WTC11 (cell line): ENCODE data around the gene TMTC2.

Experiments used
- CREB1 ChIP-seq: sonication (generic); formaldehyde crosslinking; IDR thresholded peaks from 2 replicates; pipeline ENCODE4 v1.8.0; 2023; ENCODE audit warnings: mild to moderate bottlenecking, missing genetic modification reagents
- ESRRA ChIP-seq: sonication (generic); formaldehyde crosslinking; IDR thresholded peaks from 2 replicates; pipeline ENCODE4 v1.8.1; 2022; ENCODE audit warnings: mild to moderate bottlenecking, missing genetic modification reagents, borderline replicate concordance
- MYBL2 ChIP-seq: sonication (generic); formaldehyde crosslinking; IDR thresholded peaks from 2 replicates; pipeline ENCODE4 v1.8.1; 2023; ENCODE audit warnings: mild to moderate bottlenecking, moderate library complexity, missing genetic modification reagents
- SP1 ChIP-seq: sonication (generic); formaldehyde crosslinking; conservative IDR thresholded peaks from 2 replicates; pipeline ENCODE4 v1.8.1; 2022; ENCODE audit warnings: missing genetic modification reagents
- TEAD4 ChIP-seq: sonication (generic); formaldehyde crosslinking; IDR thresholded peaks from 2 replicates; pipeline ENCODE4 v1.8.0; 2022; ENCODE audit warnings: mild to moderate bottlenecking, missing genetic modification reagents
- ZNF232 ChIP-seq: sonication (generic); formaldehyde crosslinking; IDR thresholded peaks from 2 replicates; pipeline ENCODE4 v1.8.0; 2022; ENCODE audit warnings: mild to moderate bottlenecking, missing genetic modification reagents
- TF ChIP-seq, protein P1 (sequence below): sonication (generic); formaldehyde crosslinking; IDR thresholded peaks from 2 replicates; pipeline ENCODE4 v1.8.1; 2022; ENCODE audit warnings: mild to moderate bottlenecking, moderate library complexity, missing genetic modification reagents
- TF ChIP-seq, protein P2 (sequence below): fragments of 200-600 bp; IDR thresholded peaks from 2 replicates; pipeline ENCODE4 v1.8.0; 2022; ENCODE audit warnings: antibody characterized with exemption
- TF ChIP-seq, protein P3 (sequence below): fragments of 250-450 bp; sonication (Bioruptor Pico); conservative IDR thresholded peaks from 2 replicates; pipeline ENCODE4 v1.9.0; 2021; ENCODE audit warnings: mild to moderate bottlenecking
- TF ChIP-seq, protein P4 (sequence below): fragments of 250-450 bp; sonication (Bioruptor Pico); IDR thresholded peaks from 2 replicates; pipeline ENCODE4 v1.9.0; 2021; ENCODE audit warnings: mild to moderate bottlenecking

DNA sequence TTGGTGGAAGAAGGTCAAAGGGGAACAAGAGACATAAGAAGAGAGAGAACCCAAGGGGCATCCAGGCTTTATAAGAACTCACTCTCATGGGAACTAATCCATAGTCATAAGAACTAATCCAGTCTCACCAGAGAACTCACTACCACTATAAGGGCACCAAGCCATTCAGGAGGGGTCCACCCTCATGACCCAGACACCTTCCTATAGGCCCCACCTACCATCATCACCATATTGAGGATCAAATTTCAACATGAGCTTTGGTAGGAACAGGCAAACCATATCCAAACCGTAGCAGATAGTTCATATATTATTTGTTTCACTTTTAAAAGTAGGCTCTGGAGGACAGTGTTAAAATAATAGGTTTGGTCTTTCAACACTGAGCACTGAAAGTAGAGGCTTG is 350.1 kb downstream of the TMTC2 start:
- TF ChIP-seq, protein P1, sequence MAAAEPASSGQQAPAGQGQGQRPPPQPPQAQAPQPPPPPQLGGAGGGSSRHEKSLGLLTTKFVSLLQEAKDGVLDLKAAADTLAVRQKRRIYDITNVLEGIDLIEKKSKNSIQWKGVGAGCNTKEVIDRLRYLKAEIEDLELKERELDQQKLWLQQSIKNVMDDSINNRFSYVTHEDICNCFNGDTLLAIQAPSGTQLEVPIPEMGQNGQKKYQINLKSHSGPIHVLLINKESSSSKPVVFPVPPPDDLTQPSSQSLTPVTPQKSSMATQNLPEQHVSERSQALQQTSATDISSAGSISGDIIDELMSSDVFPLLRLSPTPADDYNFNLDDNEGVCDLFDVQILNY (CRISPR knock-in tag) = no peak
- TF ChIP-seq, protein P2, sequence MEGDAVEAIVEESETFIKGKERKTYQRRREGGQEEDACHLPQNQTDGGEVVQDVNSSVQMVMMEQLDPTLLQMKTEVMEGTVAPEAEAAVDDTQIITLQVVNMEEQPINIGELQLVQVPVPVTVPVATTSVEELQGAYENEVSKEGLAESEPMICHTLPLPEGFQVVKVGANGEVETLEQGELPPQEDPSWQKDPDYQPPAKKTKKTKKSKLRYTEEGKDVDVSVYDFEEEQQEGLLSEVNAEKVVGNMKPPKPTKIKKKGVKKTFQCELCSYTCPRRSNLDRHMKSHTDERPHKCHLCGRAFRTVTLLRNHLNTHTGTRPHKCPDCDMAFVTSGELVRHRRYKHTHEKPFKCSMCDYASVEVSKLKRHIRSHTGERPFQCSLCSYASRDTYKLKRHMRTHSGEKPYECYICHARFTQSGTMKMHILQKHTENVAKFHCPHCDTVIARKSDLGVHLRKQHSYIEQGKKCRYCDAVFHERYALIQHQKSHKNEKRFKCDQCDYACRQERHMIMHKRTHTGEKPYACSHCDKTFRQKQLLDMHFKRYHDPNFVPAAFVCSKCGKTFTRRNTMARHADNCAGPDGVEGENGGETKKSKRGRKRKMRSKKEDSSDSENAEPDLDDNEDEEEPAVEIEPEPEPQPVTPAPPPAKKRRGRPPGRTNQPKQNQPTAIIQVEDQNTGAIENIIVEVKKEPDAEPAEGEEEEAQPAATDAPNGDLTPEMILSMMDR = no peak
- TF ChIP-seq, protein P3, sequence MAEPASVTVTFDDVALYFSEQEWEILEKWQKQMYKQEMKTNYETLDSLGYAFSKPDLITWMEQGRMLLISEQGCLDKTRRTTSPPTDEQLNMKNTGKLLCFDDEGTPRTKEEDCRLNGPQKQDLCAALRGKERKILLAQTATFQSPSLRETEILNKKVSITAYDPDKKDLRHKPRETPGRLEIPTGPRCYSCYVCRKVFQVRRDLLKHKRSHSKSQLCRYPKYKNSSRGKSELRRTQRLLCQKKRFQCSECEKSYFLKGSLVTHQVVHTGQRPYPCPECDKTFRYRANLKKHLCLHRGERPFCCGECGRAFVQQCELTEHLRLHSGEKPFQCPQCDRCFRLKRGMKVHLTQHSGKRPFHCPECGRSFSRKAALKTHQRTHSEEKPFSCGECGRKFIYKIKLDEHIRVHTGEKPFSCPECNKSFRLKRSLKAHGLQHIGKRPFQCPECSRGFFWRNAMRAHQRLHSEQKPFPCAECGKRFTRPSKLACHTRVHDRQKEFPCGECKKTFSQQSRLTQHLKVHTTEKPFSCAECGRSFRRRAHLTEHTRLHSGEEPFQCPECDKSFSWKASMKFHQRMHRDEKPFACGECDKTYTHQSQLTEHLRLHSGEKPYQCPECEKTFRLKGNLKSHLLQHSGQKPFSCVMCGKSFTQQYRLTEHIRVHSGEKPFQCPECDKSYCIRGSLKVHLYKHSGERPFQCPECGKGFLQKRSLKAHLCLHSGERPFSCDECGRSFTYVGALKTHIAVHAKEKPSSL (CRISPR knock-in tag) = no peak
- no peak for TF ChIP-seq CREB1 (CRISPR knock-in tag)
- no peak for TF ChIP-seq ESRRA
- TF ChIP-seq TEAD4 (CRISPR knock-in tag) = no peak
- TF ChIP-seq MYBL2 (CRISPR knock-in tag) = no peak
- TF ChIP-seq ZNF232 = no peak
- TF ChIP-seq, protein P4, sequence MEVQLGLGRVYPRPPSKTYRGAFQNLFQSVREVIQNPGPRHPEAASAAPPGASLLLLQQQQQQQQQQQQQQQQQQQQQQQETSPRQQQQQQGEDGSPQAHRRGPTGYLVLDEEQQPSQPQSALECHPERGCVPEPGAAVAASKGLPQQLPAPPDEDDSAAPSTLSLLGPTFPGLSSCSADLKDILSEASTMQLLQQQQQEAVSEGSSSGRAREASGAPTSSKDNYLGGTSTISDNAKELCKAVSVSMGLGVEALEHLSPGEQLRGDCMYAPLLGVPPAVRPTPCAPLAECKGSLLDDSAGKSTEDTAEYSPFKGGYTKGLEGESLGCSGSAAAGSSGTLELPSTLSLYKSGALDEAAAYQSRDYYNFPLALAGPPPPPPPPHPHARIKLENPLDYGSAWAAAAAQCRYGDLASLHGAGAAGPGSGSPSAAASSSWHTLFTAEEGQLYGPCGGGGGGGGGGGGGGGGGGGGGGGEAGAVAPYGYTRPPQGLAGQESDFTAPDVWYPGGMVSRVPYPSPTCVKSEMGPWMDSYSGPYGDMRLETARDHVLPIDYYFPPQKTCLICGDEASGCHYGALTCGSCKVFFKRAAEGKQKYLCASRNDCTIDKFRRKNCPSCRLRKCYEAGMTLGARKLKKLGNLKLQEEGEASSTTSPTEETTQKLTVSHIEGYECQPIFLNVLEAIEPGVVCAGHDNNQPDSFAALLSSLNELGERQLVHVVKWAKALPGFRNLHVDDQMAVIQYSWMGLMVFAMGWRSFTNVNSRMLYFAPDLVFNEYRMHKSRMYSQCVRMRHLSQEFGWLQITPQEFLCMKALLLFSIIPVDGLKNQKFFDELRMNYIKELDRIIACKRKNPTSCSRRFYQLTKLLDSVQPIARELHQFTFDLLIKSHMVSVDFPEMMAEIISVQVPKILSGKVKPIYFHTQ (CRISPR knock-in tag) = no peak
- TF ChIP-seq SP1 (CRISPR knock-in tag) = no peak
